GM23248 (cell line): ENCODE data around the gene EBF3.

ENCODE experiments used
- EZH2 ChIP-seq: fragments of 200-600 bp; sonication (generic); IDR thresholded peaks from 2 replicates; pipeline ENCODE4 v1.6.1; 2018; ENCODE audit warnings: antibody characterized with exemption, mild to moderate bottlenecking; ENCODE audit not compliant: insufficient read depth, poor library complexity, severe bottlenecking
- EZH2phosphoT487 ChIP-seq: fragments of 200-600 bp; sonication (generic); IDR thresholded peaks from 2 replicates; pipeline ENCODE4 v1.6.1; 2018; ENCODE audit warnings: antibody characterized with exemption, moderate library complexity, mild to moderate bottlenecking, low read depth; ENCODE audit not compliant: insufficient read depth

- TF ChIP-seq EZH2phosphoT487 (no peak), EZH2 (no peak)
These were observed 48.3 kb downstream of the EBF3 start for GRCh38 chr10:129915526-129916378.
